Ammon's horn (tissue), 1 donor: Measurements from ENCODE around the gene HSPA9.

Experiments
- DNase-seq: peaks from one replicate; pipeline ENCODE4 v3.0.0-alpha.2; 2016; ENCODE audit warnings: low spot score

The HSPA9 gene

GRCh38 chr5:138575194-138576015 is at the start of gene HSPA9:
Gene HSPA9, minus strand, starts transcription at chr5:138575401. Its CDS starts 83 bp downstream, at chr5:138575318.
- peak; percentile 99 for DNase-seq

- no peak for DNase-seq
Observed at GRCh38 chr5:138623053-138623452, 47.9 kb upstream of the HSPA9 start.

GRCh38 chr5:138622051-138622450 is 46.9 kb upstream of the HSPA9 start:
- no peak for DNase-seq

GRCh38 chr5:138620663-138621224 is 45.5 kb upstream of the HSPA9 start:
- no peak for DNase-seq

- DNase-seq, result no peak
Observed at GRCh38 chr5:138616508-138616907, 41.3 kb upstream of the HSPA9 start.

GRCh38 chr5:138615461-138615860 is 40.3 kb upstream of the HSPA9 start:
- DNase-seq, result no peak

- no peak for DNase-seq
Observed at GRCh38 chr5:138611678-138612218, 36.5 kb upstream of the HSPA9 start.

- peak; percentile 71 for DNase-seq
Observed at GRCh38 chr5:138610918-138611677, 35.9 kb upstream of the HSPA9 start.

GRCh38 chr5:138610415-138610917 is 35.3 kb upstream of the HSPA9 start:
- DNase-seq, result peak; percentile 73

- no peak for DNase-seq
Observed at GRCh38 chr5:138606378-138607064, 31.3 kb upstream of the HSPA9 start.

GRCh38 chr5:138605254-138605972 is 30.2 kb upstream of the HSPA9 start:
- DNase-seq, result no peak

- no peak for DNase-seq
Observed at GRCh38 chr5:138604176-138604785, 29.1 kb upstream of the HSPA9 start.

GRCh38 chr5:138603249-138603920 is 28.2 kb upstream of the HSPA9 start:
- DNase-seq, result no peak

- no peak for DNase-seq
Observed at GRCh38 chr5:138602371-138603000, 27.3 kb upstream of the HSPA9 start.

GRCh38 chr5:138601444-138601843 is 26.2 kb upstream of the HSPA9 start:
- peak; percentile 41 for DNase-seq

GRCh38 chr5:138600446-138600845 is 25.2 kb upstream of the HSPA9 start:
- no peak for DNase-seq

GRCh38 chr5:138597661-138598400 is 22.6 kb upstream of the HSPA9 start:
- DNase-seq, result no peak

GRCh38 chr5:138596105-138596881 is 21.1 kb upstream of the HSPA9 start:
- DNase-seq, result no peak
